GM18502 (cell line): ENCODE measurements around the gene HFM1.
A peak's percentile ranks its signal among the peaks of the same experiment; 100 is the strongest.
"Not testable (repeated sequence)": the region's sequence is repeated elsewhere in the genome, so short reads cannot be mapped to it uniquely, and the experiment has no call there.

Source experiments
- ATAC-seq: cut with Tn5 transposase; IDR thresholded peaks from one replicate; pipeline ENCODE4 v1.9.1; 2021; ENCODE audit warnings: mild to moderate bottlenecking; ENCODE audit not compliant: unreplicated experiment, poor library complexity

Gene HFM1

GRCh38 chr1:91404151-91405012, at the start of gene HFM1:
Gene HFM1 (minus strand): TSS chr1:91404837. CDS start chr1:91401082, 3,755 bp downstream.
- peak; percentile 96 for ATAC-seq

- ATAC-seq = no peak
Observed at GRCh38 chr1:91454136-91454535, 49.5 kb upstream of the HFM1 start.

- no peak for ATAC-seq
Observed at GRCh38 chr1:91450260-91450659, 45.6 kb upstream of the HFM1 start.

GRCh38 chr1:91447782-91448181, 43.1 kb upstream of the HFM1 start:
- ATAC-seq = not testable (repeated sequence)

GRCh38 chr1:91441980-91442379, 37.3 kb upstream of the HFM1 start:
- ATAC-seq = not testable (repeated sequence)

GRCh38 chr1:91440847-91441246, 36.2 kb upstream of the HFM1 start:
- ATAC-seq = no peak

- no peak for ATAC-seq
Observed at GRCh38 chr1:91439016-91439415, 34.4 kb upstream of the HFM1 start.

- no peak for ATAC-seq
Observed at GRCh38 chr1:91428182-91428798, 23.7 kb upstream of the HFM1 start.

- ATAC-seq = no peak
Observed at GRCh38 chr1:91427741-91428140, 23.1 kb upstream of the HFM1 start.

- not testable (repeated sequence) for ATAC-seq
Observed at GRCh38 chr1:91422523-91422922, 17.9 kb upstream of the HFM1 start.

GRCh38 chr1:91412371-91412770, 7.7 kb upstream of the HFM1 start:
- no peak for ATAC-seq

- ATAC-seq = no peak
Observed at GRCh38 chr1:91406773-91407389, 2.2 kb upstream of the HFM1 start.

- no peak for ATAC-seq
Observed at GRCh38 chr1:91402023-91402422, 2.6 kb downstream of the HFM1 start.

GRCh38 chr1:91400133-91400725, 4.4 kb downstream of the HFM1 start:
- no peak for ATAC-seq

GRCh38 chr1:91398291-91398690, 6.3 kb downstream of the HFM1 start:
- no peak for ATAC-seq

GRCh38 chr1:91397605-91398004, 7.0 kb downstream of the HFM1 start:
- ATAC-seq = no peak

- no peak for ATAC-seq
Observed at GRCh38 chr1:91393042-91393441, 11.6 kb downstream of the HFM1 start.

- ATAC-seq = no peak
Observed at GRCh38 chr1:91386109-91386508, 18.5 kb downstream of the HFM1 start.

- no peak for ATAC-seq
Observed at GRCh38 chr1:91383456-91383855, 21.2 kb downstream of the HFM1 start.

GRCh38 chr1:91381844-91382243, 22.8 kb downstream of the HFM1 start:
- ATAC-seq = no peak

- no peak for ATAC-seq
Observed at GRCh38 chr1:91374086-91374485, 30.6 kb downstream of the HFM1 start.
